ENCODE data around the gene KIF2C.
"Not testable (repeated sequence)": the region's sequence is repeated elsewhere in the genome, so short reads cannot be mapped to it uniquely, and the experiment has no call there.

The KIF2C gene

DNA sequence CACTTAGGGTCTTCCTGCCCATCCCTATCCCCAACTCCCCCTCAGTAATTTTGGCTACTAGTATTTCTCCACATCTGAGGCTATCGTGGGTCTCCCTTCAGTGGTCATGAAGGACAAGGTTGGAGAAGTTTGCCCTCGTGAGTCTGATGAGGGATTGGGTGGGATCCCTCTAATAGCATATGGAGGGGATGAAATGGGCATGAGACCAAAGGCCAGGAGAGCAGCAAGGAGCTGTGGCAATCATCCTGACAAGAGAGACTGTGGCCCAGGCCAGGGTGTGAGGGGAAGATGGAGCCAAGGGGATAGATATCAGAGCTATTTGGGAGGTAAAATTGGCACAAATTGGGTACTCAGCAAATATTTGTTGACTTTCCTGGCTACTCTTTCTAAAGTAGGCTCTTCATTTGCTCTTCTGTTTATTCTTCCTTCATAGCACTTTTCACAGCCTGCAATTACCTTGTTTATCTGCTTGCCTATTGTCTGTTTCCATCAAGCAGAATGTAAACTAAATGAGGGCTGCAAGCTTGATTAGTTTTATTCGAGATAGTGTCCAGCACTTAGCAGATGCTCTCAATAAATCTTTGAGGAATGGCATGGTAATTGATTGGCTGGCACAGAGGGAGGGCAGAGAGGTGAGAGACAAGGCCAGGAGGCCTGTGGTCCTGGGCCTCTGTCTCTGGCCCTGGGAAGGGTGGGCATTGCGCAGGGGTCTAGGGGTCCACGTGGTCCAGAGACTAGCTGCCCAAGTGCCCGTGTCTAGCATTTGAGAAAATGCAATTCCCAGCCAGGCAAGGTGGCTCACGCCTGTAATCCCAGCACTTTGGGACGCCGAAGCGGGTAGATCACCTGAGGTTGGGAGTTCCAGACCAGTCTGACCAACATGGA, 59.1 kb downstream of the KIF2C start:
- no peak for DNase-seq (ENCODE audit: low spot score)

- peak; percentile 96 for DNase-seq (ENCODE audit: low spot score)
These were observed 60.3 kb downstream of the KIF2C start, which contains the start of gene PLK3 for GRCh38 chr1:44799770-44800584. PLK3 (plus strand) TSS chr1:44800377; CDS start chr1:44800464, 87 bp downstream.

- DNase-seq (ENCODE audit: low spot score): no peak
These were observed 62.1 kb downstream of the KIF2C start for GRCh38 chr1:44801491-44802305.

DNA sequence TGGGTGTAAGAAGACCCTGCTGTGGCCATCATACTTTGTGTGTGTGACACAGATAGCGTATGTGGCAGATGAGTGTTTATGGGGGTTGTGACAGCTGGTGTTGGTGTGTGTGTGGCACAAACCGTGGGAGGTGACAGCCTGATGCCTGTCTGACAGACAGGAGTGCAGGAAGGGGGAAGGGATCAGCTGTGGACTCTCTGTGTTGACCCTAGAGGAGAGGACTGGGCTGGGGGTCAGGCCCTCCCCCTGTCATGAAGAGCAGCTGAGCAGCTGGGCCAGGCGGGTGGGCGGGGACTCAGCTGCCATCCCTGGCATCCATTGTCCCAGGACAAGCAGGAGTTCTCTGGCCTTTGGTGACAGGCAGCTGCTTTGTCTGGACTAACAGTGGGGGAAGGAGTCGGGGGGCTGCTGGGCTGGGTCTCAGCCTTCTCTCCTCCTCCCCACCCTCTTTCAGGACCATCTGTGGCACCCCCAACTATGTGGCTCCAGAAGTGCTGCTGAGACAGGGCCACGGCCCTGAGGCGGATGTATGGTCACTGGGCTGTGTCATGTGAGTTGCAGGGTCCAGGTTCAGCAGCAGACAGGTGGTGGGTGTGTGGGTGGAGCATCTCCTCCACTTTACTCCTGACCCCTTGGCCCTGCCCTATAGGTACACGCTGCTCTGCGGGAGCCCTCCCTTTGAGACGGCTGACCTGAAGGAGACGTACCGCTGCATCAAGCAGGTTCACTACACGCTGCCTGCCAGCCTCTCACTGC, 62.8 kb downstream of the KIF2C start:
- no peak for DNase-seq (ENCODE audit: low spot score)

GRCh38 chr1:44803062-44803311, 63.4 kb downstream of the KIF2C start:
- no peak for DNase-seq (ENCODE audit: low spot score)

- DNase-seq (ENCODE audit: low spot score): no peak
These were observed 63.9 kb downstream of the KIF2C start for GRCh38 chr1:44803312-44804095.

- no peak for DNase-seq (ENCODE audit: low spot score)
These were observed 65.8 kb downstream of the KIF2C start for GRCh38 chr1:44805311-44806024.

- DNase-seq (ENCODE audit: low spot score): no peak
These were observed 66.5 kb downstream of the KIF2C start for GRCh38 chr1:44806025-44806703.

GRCh38 chr1:44806704-44807363, 67.2 kb downstream of the KIF2C start, which contains the start of gene DYNLT4:
DYNLT4 (minus strand) TSS chr1:44807351; CDS start chr1:44806668, 683 bp downstream.
- no peak for DNase-seq (ENCODE audit: low spot score)

GRCh38 chr1:44807364-44808062, 67.9 kb downstream of the KIF2C start:
- DNase-seq (ENCODE audit: low spot score): peak; percentile 95

GRCh38 chr1:44808063-44808937, 68.7 kb downstream of the KIF2C start, which contains the start of gene BTBD19:
BTBD19 (plus strand) TSS chr1:44808523; CDS start chr1:44808821, 298 bp downstream.
- DNase-seq (ENCODE audit: low spot score): peak; percentile 74

DNA sequence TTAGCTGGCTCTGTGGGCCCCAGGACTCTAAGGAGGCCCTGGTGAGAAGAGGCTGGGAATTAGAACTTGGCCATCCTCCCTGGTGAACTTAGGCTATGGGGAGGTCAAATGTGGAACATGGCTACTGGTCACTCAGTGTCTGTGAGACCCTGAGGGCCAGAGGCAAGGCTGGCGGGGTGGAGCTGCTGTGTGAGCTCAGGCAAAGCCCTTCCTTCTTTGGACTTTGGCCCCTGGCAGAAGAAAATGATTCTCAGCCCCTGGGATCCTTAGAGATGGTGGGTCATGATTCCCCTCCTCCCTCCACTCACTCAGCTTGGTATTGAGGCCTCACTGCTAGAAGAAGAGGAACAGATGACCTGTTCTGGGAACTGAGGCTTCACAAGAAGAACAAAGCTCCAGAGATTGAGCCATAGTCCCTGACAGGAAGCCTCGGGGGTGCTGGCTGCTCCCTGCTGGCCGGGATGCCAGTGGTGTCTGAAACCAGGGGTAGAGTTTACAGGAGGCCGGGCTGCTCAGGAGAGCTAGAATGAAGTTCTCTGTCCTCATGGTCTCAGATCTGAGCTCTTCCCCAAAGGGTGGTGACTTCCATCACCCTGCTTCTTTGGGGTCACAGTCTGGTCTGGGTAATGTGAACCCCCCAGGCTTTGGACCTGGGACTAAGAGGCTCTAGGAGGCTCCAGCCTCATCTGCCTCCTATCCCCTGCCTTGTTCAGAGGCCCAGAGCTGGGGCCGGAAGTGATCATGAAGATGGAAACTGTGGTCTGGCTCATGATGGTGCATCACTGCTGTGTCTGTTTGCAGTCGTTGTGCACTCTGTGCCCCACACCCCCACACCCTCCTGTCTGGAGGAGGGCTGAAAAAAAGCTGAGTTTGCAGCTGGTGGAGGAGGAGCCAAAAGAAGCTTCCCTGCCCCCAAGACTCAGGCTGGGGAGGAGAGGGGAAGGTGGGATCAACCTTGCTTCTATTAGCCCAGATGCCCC, 69.6 kb downstream of the KIF2C start:
- peak; percentile 52 for DNase-seq (ENCODE audit: low spot score)

GRCh38 chr1:44810101-44810761, 70.6 kb downstream of the KIF2C start:
- DNase-seq (ENCODE audit: low spot score): no peak

DNA sequence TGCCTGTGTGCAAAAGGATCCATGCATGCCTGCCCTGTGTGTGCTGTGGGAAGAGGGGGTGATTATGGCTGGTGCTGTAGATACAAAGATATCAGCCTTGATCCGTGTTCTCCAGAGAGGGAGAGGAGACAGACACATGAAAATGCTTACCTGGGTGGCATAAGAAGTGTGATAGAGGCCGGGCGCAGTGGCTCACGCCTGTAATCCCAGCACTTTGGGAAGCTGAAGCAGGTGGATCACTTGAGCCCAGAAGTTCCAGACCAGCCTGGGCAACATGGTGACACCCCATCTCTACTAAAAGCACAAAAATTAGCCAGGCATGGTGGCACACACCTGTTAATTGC, 71.1 kb downstream of the KIF2C start:
- not testable (repeated sequence) for DNase-seq (ENCODE audit: low spot score)

- no peak for DNase-seq (ENCODE audit: low spot score)
These were observed 71.6 kb downstream of the KIF2C start for GRCh38 chr1:44811234-44811633.

All from HuH-7 (cell line).